GM18909 (cell line): ENCODE data around the gene DNAH11.
"Not testable (repeated sequence)": the region's sequence is repeated elsewhere in the genome, so short reads cannot be mapped to it uniquely, and the experiment has no call there.

ENCODE experiments used
- ATAC-seq: cut with Tn5 transposase; IDR thresholded peaks from one replicate; pipeline ENCODE4 v1.9.1; 2021; ENCODE audit warnings: mild to moderate bottlenecking; ENCODE audit not compliant: unreplicated experiment, poor library complexity

DNAH11 gene, protein sequence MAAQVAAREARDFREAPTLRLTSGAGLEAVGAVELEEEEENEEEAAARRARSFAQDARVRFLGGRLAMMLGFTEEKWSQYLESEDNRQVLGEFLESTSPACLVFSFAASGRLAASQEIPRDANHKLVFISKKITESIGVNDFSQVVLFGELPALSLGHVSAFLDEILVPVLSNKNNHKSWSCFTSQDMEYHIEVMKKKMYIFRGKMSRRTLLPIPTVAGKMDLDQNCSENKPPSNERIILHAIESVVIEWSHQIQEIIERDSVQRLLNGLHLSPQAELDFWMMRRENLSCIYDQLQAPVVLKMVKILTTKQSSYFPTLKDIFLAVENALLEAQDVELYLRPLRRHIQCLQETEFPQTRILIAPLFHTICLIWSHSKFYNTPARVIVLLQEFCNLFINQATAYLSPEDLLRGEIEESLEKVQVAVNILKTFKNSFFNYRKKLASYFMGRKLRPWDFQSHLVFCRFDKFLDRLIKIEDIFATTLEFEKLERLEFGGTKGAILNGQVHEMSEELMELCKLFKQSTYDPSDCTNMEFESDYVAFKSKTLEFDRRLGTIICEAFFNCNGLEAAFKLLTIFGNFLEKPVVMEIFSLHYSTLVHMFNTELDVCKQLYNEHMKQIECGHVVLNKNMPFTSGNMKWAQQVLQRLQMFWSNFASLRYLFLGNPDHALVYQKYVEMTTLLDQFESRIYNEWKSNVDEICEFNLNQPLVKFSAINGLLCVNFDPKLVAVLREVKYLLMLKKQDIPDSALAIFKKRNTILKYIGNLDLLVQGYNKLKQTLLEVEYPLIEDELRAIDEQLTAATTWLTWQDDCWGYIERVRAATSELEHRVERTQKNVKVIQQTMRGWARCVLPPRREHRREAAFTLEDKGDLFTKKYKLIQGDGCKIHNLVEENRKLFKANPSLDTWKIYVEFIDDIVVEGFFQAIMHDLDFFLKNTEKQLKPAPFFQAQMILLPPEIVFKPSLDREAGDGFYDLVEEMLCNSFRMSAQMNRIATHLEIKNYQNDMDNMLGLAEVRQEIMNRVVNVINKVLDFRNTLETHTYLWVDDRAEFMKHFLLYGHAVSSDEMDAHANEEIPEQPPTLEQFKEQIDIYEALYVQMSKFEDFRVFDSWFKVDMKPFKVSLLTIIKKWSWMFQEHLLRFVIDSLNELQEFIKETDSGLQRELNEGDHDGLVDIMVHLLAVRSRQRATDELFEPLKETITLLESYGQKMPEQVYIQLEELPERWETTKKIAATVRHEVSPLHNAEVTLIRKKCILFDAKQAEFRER (N-terminal part only)

DNA sequence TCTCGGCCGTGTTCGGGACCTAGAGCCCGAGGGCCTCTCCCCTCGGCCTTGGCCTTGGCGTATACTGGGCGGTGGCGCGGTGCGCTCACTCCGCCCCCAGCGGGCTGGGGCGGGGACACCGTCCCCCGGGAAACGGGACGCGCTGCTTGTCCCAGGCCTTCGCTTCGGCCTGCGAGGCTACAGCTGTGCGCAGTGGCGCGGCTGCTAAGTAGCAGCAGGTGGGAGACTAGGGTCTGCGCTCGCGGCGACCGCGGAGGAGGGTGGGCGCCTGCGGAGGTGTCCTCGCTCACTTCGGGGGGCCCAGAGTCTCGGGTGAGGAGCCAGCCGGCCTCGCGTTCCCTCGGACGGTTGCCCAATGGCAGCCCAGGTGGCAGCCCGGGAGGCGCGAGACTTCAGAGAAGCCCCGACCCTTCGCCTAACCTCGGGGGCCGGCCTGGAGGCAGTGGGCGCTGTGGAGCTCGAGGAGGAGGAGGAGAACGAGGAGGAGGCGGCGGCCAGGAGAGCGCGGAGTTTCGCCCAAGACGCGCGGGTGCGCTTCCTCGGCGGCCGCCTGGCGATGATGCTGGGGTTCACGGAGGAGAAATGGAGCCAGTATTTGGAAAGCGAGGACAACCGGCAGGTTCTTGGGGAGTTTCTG is at the start of gene DNAH11:
DNAH11 (plus strand) TSS at position 149 of the 637 bp plus-strand sequence; CDS start at position 356, 207 bp downstream.
- peak; percentile 62 for ATAC-seq

DNA sequence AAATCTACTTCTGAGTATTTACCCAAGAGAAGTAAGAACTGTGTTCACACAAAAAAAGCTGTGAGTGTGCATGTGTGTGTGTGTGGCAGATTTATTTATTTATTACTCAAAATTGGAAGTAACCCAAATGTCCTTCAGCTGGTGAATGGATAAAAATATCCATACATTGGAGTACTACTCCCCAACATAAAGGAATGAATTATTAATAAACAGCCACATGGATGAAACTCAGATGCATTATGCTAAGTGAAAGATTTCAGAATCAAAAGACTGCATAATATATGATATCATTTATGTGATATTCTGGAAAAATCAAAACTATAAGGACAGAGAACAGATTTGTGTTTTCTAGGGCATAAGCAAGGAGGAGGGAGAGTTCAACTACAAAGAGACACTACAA is 47.1 kb upstream of the DNAH11 start:
- ATAC-seq, result no peak

DNA sequence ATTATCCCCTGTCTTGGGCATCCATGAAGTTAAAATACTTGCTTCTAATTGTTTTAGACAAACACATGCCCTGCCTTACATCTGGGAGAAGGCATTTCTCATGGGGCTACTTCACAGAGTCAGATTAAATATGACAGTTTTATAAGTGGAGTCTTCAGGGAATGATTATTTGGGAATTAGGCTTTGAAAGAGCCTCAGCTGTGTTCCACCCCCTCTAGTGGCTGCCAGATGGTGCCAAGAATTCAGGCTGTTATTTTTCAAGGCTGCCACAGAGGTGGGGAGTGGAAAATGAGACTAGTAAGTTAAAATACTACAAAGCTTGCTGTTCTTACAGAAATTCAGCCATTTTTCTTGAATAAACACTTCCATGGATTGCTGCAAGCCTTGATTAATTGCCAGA is 45.8 kb upstream of the DNAH11 start:
- no peak for ATAC-seq

DNA sequence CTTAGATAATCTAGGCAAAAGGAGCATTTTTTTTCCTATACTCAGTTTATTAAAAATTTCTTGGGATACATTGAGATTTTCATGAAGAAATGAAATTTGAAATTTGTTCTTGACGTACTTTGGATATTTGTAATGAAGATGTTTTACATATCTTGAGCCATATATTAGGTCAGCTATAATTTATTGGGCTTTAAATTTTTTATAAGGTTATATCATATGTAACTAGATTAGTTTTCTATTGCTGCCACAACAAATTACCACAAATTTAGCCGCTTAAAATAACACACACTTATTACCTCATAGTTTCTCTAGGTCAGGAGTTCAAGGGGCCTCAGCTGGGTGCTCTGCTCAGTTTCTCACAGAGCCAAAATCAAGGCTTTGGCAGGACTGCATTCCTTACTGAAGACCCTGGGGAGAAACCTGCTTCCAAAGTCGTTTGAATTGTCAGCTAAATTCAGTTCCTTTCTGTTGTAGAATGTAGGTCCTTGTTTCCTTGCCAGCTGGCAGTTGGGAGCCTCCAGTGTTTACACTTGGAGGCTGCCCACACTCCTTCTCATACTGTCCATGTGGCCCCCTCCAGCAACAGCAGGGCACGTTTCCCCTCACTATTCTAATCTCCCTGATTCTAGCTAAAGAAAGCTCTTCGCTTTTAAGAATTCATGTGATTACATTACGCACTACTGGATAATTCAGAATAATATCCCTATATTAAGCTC is 42.6 kb upstream of the DNAH11 start:
- ATAC-seq, result no peak

DNA sequence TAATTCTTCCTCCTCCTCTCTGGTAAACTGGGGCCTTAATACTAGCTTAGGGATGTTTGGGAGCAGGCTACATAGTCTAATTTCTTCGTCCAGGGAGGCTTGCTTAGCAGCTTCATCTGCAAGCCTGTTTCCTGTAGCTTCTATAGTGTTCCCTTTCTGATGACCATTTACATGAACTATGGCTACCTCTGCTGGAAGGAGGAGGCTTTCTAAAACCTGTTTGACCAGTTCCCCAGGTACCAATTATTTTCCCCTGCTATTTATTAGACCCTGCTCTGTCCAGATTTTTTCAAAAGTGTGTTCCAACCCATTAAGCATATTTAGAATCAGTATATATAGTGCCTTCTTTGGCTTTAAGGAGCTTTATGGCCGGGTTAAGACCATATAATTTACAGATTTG is 38.8 kb upstream of the DNAH11 start:
- no peak for ATAC-seq

DNA sequence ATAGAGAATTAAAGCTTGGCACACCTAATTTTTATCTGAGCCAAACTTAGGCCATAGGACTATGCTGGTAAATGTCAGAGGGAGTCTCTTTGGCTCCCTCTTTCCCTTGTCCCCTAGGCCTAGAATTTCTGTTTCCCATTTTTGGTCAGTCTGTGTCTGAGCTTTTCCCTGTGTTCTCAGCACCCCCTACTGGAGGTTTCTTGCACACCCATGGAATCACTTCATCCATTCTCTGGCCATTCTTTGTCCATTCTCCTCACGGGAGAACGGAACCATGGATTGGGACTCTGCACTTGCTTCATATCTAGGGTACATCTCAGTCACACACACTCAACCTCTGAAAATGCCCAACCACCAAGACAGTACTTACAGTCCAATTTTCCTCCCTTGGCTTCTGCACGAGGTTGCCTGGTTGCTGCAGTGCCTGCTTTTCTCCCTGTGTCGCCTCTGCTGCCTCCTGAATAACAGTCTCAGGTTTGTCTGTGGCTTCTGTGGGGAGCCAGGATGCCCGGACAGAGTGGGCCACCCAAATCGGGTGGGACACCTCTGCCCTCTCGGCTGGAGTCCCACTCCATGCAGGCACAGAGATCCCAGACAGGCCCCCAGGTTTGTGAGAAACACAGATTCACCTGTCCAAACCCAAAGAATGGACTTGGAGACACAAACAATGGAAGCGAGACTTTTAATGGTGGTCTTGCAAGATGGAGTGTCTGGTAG is 35.1 kb upstream of the DNAH11 start:
- ATAC-seq, result peak; percentile 48

DNA sequence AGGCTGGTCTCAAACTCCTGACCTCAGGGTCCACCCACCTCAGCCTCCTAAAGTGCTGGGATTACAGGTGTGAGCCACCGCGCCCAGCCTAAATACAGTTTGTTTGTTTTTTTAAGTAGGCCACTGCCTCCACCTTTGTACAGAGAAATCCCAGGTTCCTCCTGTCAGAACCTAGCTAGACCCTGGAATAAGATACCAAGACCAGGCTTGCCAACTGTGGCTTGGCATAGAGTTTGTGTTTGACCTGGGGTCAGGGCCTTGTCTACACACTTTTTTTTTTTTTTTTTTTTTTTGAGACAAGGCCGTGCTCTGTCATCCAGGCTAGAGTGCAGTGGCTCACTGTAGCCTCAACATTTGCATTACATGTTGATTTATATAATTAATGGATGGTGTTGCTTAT is 34.3 kb upstream of the DNAH11 start:
- no peak for ATAC-seq

DNA sequence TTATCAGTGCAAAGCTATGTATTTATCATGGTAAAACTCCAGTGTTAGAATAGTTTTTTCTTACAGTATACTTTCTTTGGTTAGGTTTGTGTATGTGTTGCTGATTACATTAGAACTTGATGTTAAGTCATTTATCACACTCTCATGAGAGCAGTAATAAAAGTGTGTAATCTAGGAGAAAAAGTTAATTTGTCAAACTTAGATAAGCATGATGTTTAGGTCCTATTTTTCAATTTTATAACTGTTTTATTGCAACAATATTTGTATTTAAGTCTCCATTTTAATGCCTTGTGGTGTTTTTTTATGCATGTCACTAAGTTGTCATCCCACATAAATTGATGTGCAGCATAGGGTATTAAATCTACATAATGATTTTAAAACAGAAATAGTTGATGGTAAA is 28.8 kb upstream of the DNAH11 start:
- no peak for ATAC-seq

DNA sequence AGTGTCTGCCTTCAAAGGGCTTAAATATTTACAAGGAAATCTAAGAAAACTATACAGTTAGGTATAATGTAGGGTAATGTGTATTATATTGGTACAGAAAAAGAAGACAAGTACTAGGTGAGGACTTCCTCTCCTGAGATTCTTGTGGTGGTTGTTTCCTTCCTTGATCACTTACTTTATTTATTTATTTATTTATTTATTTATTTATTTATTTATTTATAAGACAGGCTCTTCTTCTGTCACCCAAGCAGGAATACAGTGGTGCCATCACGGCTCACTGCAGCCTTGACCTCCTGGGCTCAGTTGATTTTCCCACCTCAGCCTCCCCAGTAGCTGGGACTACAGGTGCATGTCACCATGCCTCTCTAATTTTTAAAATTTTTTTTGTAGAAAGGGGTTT is 18.2 kb upstream of the DNAH11 start:
- no peak for ATAC-seq

DNA sequence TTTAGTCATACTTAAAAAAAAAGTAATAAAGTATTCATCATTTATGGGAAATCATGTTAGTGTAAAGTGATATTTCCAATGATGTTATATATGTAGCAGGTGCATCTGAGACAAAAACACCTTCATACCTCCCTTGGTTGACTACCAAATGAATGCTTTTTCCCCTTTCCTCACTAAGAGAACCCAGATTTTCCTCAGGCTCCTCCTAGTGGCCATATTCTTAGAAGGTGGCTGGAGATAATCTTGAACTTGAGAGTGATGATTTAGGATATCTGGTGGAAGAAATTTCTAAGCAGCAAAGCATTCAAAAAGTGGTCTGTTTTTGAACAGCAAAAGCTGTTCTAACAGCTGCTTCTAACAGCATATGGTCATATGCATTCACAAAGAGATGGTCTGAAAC is 16.8 kb upstream of the DNAH11 start:
- ATAC-seq, result no peak

DNA sequence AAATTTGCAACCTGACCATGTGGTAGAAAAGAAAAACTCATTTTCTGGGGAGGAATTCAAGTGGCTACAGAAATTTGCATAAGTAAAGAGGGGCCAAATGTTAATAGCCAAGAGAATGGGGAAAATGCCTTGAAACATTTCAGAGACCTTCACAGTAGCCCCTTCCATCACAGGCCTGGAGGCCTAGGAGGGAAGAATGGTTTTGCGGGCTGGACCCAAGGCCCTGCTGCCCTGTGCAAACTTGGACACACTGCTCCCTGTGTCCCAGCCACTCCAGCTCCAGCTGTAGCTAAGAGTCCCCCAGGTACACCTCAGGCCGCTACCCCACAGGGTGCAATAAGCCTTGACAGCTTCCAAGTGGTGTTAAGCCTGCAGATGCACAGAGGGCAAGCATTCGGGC is 16.4 kb upstream of the DNAH11 start:
- ATAC-seq, result no peak

DNA sequence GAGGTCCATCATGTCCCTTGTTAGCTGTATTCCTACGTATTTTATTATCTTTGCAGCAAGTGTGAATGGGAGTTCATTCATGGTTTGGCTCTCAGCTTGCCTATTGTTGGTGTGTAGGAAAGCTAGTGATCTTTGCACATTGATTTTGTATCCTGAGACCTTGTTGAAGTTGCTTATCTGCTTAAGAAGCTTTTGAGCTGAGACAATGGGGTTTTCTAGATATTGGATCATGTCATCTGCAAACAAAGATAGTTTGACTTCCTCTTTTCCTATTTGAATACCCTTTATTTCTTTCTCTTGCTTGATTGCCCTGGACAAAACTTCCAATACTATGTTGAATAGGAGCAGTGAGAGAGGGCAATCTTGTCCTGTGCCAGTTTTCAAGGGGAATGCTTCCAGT is 10.4 kb upstream of the DNAH11 start:
- ATAC-seq, result not testable (repeated sequence)

DNA sequence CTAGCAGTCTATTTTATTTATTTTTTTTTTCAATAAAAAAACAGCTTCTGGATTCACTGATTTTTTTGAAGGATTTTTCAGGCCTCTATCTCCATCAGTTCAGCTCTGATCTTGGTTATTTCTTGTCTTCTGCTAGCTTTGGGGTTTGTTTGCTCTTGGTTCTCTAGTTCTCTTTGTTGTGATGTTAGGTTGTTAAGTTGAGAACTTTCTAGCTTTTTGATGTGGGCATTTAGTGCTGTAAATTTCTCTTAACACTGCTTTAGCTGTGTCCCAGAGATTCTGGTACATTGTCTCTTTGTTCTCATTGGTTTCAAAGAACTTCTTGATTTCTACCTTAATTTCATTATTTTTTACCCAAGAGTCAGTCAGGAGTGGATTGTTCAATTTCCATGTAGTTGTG is 9.2 kb upstream of the DNAH11 start:
- ATAC-seq, result not testable (repeated sequence)

DNA sequence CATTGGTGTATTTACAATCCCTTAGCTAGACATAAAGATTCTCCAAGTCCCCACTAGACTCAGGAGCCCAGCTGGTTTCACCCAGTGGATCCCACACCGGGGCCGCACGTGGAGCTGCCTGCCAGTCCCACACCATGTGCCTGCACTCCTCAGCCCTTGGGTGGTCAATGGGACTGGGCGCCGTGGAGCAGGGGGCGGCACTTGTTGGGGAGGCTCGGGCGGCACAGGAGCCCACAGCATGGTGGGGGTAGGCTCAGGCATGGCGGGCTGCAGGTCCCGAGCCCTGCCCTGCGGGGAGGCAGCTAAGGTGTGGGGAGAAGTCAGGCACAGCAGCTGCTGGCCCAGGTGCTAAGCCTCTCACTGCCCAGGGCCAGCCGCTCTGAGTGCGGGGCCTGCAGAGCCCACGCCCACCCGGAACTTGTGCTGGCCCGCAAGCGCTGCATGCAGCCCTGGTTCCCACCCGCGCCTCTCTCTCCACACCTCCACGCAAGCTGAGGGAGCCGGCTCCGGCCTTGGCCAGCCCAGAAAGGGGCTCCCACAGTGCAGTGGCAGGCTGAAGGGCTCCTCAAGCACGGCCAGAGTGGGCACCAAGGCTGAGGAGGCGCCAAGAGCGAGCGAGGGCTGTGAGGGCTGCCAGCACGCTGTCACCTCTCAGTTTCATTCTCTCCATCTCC is 6.3 kb upstream of the DNAH11 start:
- not testable (repeated sequence) for ATAC-seq

DNA sequence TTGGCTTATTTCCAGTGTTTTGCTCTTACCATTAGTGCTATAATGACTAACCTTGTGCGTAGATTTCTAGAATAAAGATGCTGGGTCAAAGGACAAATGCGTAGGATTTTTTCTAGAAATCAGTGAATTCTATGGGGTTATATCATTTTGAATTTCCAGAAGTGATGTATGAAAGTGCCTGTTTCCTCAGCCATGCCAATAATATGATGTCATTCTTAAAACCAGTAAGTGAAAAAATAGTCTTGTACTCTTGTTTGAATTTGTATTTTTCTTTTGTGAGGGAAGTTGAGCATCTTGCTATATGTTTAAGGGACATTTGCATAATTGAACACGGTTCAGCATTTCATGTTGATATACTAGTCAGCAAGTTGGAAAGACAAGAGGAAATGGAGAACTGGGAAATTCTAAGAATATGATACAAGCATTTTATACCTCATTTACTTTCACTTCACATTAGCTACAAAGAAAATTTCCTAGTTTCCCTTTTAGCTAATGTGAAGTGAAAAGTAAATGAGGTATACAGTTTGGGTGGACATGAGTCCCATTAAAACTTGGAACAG is 3.8 kb upstream of the DNAH11 start:
- ATAC-seq, result no peak

DNA sequence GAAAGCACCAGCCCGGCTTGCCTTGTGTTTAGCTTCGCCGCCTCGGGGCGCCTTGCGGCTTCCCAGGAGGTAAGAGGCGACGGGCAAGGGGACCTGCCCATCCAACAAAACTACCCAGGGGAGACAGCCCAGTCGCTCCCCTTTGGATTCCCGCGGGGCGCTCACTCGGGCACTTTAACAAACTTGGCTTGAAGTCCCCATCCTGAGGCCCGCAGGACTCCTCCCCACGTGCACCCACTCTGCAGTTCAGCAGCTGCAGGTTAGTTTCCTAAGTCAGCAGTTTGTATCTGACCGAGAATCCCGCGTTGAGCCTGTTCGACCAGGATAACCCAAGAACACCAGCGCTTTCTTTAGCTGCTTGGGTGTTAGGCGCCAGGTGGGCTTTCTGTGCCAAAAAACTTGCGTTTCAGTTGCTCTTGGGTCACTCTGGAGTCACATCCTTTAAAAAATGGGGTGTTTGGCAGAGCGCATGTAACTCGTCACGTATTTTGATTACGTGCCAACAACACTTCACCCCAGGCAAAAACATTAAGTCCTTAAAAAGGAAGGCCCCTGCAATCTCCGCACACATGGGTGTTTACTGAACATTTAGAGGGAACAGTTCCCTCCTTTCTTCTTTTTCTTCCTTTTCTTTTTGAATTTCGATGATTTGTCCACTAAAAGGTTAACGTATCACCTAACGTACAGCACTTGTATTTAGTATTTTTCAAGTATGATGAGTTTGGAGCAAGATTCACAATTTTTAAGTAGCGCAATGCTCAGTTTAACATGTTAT is 876 bp downstream of the DNAH11 start:
- ATAC-seq, result peak; percentile 16

DNA sequence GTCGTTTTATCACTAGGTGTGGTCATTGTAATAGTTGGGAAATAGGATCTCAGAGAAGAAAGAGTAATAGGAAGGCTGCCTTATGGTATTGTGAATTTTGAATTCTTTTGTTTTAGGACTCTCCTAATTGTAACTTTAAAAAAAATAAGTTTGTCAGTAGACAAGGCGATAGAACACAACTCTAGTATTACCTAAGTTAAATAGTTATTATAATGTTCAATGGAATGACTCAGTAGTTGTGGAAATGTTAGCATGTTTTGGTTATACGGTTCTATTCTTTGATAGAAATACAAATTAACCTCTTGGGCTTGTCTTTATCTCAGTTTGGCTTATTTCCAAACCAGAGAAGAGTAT is 1.4 kb downstream of the DNAH11 start:
- ATAC-seq, result no peak
